SU-DHL-6 (cell line): ENCODE data around the gene JPH3.

ENCODE experiments used
- CTCF ChIP-seq: fragments of 200-600 bp; sonication (generic); IDR thresholded peaks from one replicate; pipeline ENCODE4 v1.5.1; 2017; ENCODE audit warnings: antibody characterized with exemption, mild to moderate bottlenecking, low read length, moderate library complexity; ENCODE audit not compliant: insufficient read depth, poor library complexity, severe bottlenecking
- EZH2phosphoT487 ChIP-seq: fragments of 200-600 bp; sonication (generic), shearing (Covaris generic); conservative IDR thresholded peaks from 2 replicates; pipeline ENCODE4 v1.6.1; 2018; ENCODE audit warnings: mild to moderate bottlenecking, antibody characterized with exemption, low read length, moderate library complexity, mixed read lengths

GRCh38 chr16:87707097-87707496, 104.8 kb downstream of the JPH3 start:
- TF ChIP-seq CTCF, result no peak
- TF ChIP-seq EZH2phosphoT487, result no peak
